ENCODE measurements around the gene AADACL4.

DNA sequence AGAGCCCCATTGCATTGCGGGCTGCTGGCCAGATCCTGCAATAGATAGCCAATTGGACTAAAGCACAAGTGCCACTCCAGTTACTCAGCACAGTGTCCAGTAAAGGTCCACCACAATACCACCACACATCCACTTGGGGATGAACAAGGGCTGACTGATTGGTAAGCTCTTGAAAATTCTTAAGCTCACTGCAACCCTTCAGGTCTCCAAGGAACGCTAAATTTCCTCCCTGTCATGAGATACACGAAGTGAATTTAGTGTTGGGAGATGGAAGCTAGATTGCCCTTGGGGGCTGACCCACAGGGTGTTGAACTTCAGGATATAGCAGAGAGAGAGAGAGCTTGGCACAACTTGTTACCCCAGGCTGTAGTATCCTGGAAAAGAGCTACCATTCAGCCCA lies 62.2 kb downstream of the AADACL4 start:
- TF ChIP-seq NANOG (IDR thresholded peaks at IDR 0.05; ENCODE audit: insufficient read depth, low read depth, low read length, poor library complexity, severe bottlenecking) = no peak
- TF ChIP-seq, protein P1, sequence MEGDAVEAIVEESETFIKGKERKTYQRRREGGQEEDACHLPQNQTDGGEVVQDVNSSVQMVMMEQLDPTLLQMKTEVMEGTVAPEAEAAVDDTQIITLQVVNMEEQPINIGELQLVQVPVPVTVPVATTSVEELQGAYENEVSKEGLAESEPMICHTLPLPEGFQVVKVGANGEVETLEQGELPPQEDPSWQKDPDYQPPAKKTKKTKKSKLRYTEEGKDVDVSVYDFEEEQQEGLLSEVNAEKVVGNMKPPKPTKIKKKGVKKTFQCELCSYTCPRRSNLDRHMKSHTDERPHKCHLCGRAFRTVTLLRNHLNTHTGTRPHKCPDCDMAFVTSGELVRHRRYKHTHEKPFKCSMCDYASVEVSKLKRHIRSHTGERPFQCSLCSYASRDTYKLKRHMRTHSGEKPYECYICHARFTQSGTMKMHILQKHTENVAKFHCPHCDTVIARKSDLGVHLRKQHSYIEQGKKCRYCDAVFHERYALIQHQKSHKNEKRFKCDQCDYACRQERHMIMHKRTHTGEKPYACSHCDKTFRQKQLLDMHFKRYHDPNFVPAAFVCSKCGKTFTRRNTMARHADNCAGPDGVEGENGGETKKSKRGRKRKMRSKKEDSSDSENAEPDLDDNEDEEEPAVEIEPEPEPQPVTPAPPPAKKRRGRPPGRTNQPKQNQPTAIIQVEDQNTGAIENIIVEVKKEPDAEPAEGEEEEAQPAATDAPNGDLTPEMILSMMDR (IDR thresholded peaks at IDR 0.05; ENCODE audit: control extremely low read depth in 1 of 3, insufficient read depth in 1 of 3, low read depth in 1 of 3, low read length in 3 of 3) = no peak
- TF ChIP-seq, protein P2, sequence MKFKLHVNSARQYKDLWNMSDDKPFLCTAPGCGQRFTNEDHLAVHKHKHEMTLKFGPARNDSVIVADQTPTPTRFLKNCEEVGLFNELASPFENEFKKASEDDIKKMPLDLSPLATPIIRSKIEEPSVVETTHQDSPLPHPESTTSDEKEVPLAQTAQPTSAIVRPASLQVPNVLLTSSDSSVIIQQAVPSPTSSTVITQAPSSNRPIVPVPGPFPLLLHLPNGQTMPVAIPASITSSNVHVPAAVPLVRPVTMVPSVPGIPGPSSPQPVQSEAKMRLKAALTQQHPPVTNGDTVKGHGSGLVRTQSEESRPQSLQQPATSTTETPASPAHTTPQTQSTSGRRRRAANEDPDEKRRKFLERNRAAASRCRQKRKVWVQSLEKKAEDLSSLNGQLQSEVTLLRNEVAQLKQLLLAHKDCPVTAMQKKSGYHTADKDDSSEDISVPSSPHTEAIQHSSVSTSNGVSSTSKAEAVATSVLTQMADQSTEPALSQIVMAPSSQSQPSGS (IDR thresholded peaks at IDR 0.05; ENCODE audit: low read length) = no peak

Measured in H1 (cell line).